SK-N-SH (cell line): Measurements from ENCODE around the gene PCDHA7.

ENCODE experiments used
- CTCF ChIP-seq: fragments of 200-600 bp; sonication (generic); IDR thresholded peaks from 2 replicates; pipeline ENCODE4 v1.6.1; 2017; ENCODE audit warnings: antibody characterized with exemption, mild to moderate bottlenecking, moderate library complexity
- ELF1 ChIP-seq: IDR thresholded peaks from 2 replicates; pipeline ENCODE4 v1.4.0; 2012
- EP300 ChIP-seq, 2 experiments: IDR thresholded peaks; 2 replicates each; pipeline versions ENCODE4 v1.4.0 to v1.6.1; 2012; ENCODE audit warnings: borderline replicate concordance in 1 of 2, low read depth in 1 of 2, low read length in 1 of 2
- FOXM1 ChIP-seq: IDR thresholded peaks from 2 replicates; pipeline ENCODE4 v1.4.0; 2012; ENCODE audit warnings: low read depth, mild to moderate bottlenecking
- GABPA ChIP-seq: IDR thresholded peaks from 2 replicates; pipeline ENCODE4 v1.4.0; 2012; ENCODE audit warnings: low read depth, mild to moderate bottlenecking
- JUND ChIP-seq: IDR thresholded peaks from 2 replicates; pipeline ENCODE4 v1.4.0; 2012
- MAX ChIP-seq: IDR thresholded peaks from 2 replicates; pipeline ENCODE4 v1.4.0; 2012; ENCODE audit warnings: low read depth
- MXI1 ChIP-seq: IDR thresholded peaks from 2 replicates; pipeline ENCODE4 v1.6.1; 2012; ENCODE audit warnings: mild to moderate bottlenecking, low read depth, low read length, improper control_type of control experiment
- POLR2AphosphoS5 ChIP-seq: IDR thresholded peaks from 2 replicates; pipeline ENCODE4 v1.6.1; 2012; ENCODE audit warnings: low read depth, low read length
- REST ChIP-seq: IDR thresholded peaks from 2 replicates; pipeline ENCODE4 v1.6.1; 2012; ENCODE audit warnings: mild to moderate bottlenecking, low read depth, low read length, moderate library complexity
- SIN3A ChIP-seq: IDR thresholded peaks from 2 replicates; pipeline ENCODE4 v1.6.1; 2012; ENCODE audit warnings: low read depth, mild to moderate bottlenecking, low read length, moderate library complexity, borderline replicate concordance
- USF1 ChIP-seq: IDR thresholded peaks from 2 replicates; pipeline ENCODE4 v1.4.0; 2012; ENCODE audit warnings: low read depth, borderline replicate concordance
- USF2 ChIP-seq: fragments of 150-350 bp; IDR thresholded peaks from 2 replicates; pipeline ENCODE4 v1.6.1; 2017; ENCODE audit warnings: antibody characterized with exemption, low read length, low read depth, borderline replicate concordance
- YY1 ChIP-seq: IDR thresholded peaks from 2 replicates; pipeline ENCODE4 v1.4.0; 2012; ENCODE audit warnings: low read depth, mild to moderate bottlenecking

- TF ChIP-seq CTCF, result no peak; the same call in 1 of the 2 replicates
- TF ChIP-seq EP300 (IDR thresholded peaks at IDR 0.05; ENCODE audit: borderline replicate concordance in 1 of 2, low read depth in 1 of 2, low read length in 1 of 2), result no peak
- TF ChIP-seq GABPA, result no peak
- TF ChIP-seq MAX, result no peak
- TF ChIP-seq ELF1, result no peak
- no peak for TF ChIP-seq REST
- TF ChIP-seq USF2, result no peak
- TF ChIP-seq SIN3A, result no peak
- no peak for TF ChIP-seq USF1
- no peak for TF ChIP-seq YY1
- no peak for TF ChIP-seq MXI1
- TF ChIP-seq FOXM1, result no peak
- TF ChIP-seq JUND, result no peak
- TF ChIP-seq POLR2AphosphoS5, result no peak
These were observed 48.5 kb downstream of the PCDHA7 start for GRCh38 chr5:140882591-140882899.
